Erythroblast (primary cell): Measurements from ENCODE around the gene IL2RA.
A peak's percentile ranks its signal among the peaks of the same experiment; 100 is the strongest.

Source experiments
- DNase-seq, 2 experiments: peaks; one replicate each; lab custom pipeline; 2025; lab: John Stamatoyannopoulos, UW
- GATA1 ChIP-seq: IDR thresholded peaks from 2 replicates; pipeline ENCODE4 v1.6.1; 2011; ENCODE audit warnings: low read depth, mild to moderate bottlenecking, control low read depth, low read length, moderate library complexity
- POLR2A ChIP-seq: IDR thresholded peaks from 2 replicates; pipeline ENCODE4 v1.6.1; 2011; ENCODE audit warnings: mild to moderate bottlenecking, low read length

Gene IL2RA

GRCh38 chr10:6002809-6003510 lies 59.2 kb downstream of the IL2RA start:
- no peak for DNase-seq
- no peak for TF ChIP-seq POLR2A
- TF ChIP-seq GATA1, result no peak

GRCh38 chr10:5999440-6000165 lies 62.6 kb downstream of the IL2RA start:
- DNase-seq, result no peak
- TF ChIP-seq POLR2A (no peak), GATA1 (no peak)

- no peak for TF ChIP-seq POLR2A
- TF ChIP-seq GATA1, result no peak
- no peak for DNase-seq
These were observed 65.5 kb downstream of the IL2RA start for GRCh38 chr10:5996696-5997095.

- TF ChIP-seq POLR2A (no peak), GATA1 (no peak)
- peak in 1 of 2 experiments; percentile 25 for DNase-seq
These were observed 69.8 kb downstream of the IL2RA start for GRCh38 chr10:5992398-5992797.

GRCh38 chr10:5991708-5992107 lies 70.5 kb downstream of the IL2RA start:
- TF ChIP-seq GATA1 (no peak), POLR2A (no peak)
- DNase-seq, result no peak

- no peak for TF ChIP-seq GATA1
- no peak for TF ChIP-seq POLR2A
- DNase-seq, result no peak
These were observed 72.4 kb downstream of the IL2RA start for GRCh38 chr10:5989756-5990155.

GRCh38 chr10:5988336-5988920 lies 73.7 kb downstream of the IL2RA start:
- DNase-seq, result peak in 1 of 2 experiments; percentile 45
- TF ChIP-seq POLR2A (no peak), GATA1 (no peak)

- peak; percentile 70 for TF ChIP-seq POLR2A
- TF ChIP-seq GATA1, result no peak
- DNase-seq, result peak; percentile 92 to 96
These were observed 74.4 kb downstream of the IL2RA start for GRCh38 chr10:5987747-5988146.

- TF ChIP-seq POLR2A (no peak), GATA1 (no peak)
- DNase-seq, result no peak
These were observed 77.1 kb downstream of the IL2RA start for GRCh38 chr10:5985029-5985428.

- no peak for DNase-seq
- TF ChIP-seq POLR2A, result no peak
- no peak for TF ChIP-seq GATA1
These were observed 78.4 kb downstream of the IL2RA start for GRCh38 chr10:5983774-5984173.

- DNase-seq, result peak; percentile 71 to 89
- TF ChIP-seq POLR2A, result no peak
- no peak for TF ChIP-seq GATA1
These were observed 80.6 kb downstream of the IL2RA start for GRCh38 chr10:5981529-5981928.

GRCh38 chr10:5978230-5978489 lies 84.0 kb downstream of the IL2RA start:
- peak; percentile 58 to 73 for DNase-seq
- TF ChIP-seq GATA1, result no peak
- no peak for TF ChIP-seq POLR2A

- TF ChIP-seq GATA1, result no peak
- TF ChIP-seq POLR2A, result peak; percentile 93
- peak; percentile 93 to 96 for DNase-seq
These were observed 84.5 kb downstream of the IL2RA start, which contains the start of gene IL15RA for GRCh38 chr10:5977471-5978229. Gene IL15RA (minus strand): TSS chr10:5977543. CDS start chr10:5977492, 51 bp downstream.
